DOHH2 (cell line): ENCODE data around the gene ATP8B4.

Source experiments
- EZH2phosphoT487 ChIP-seq: fragments of 200-600 bp; sonication (generic); IDR thresholded peaks from 2 replicates; pipeline ENCODE4 v1.6.1; 2017; ENCODE audit warnings: borderline replicate concordance, mild to moderate bottlenecking, antibody characterized with exemption, low read length, moderate library complexity, mixed read lengths
- TF ChIP-seq, protein P1 (sequence below): fragments of 200-600 bp; sonication (generic); IDR thresholded peaks from one replicate; pipeline ENCODE4 v1.5.1; 2014; ENCODE audit warnings: antibody characterized with exemption, mild to moderate bottlenecking, low read depth, low read length; ENCODE audit not compliant: poor library complexity, severe bottlenecking

DNA sequence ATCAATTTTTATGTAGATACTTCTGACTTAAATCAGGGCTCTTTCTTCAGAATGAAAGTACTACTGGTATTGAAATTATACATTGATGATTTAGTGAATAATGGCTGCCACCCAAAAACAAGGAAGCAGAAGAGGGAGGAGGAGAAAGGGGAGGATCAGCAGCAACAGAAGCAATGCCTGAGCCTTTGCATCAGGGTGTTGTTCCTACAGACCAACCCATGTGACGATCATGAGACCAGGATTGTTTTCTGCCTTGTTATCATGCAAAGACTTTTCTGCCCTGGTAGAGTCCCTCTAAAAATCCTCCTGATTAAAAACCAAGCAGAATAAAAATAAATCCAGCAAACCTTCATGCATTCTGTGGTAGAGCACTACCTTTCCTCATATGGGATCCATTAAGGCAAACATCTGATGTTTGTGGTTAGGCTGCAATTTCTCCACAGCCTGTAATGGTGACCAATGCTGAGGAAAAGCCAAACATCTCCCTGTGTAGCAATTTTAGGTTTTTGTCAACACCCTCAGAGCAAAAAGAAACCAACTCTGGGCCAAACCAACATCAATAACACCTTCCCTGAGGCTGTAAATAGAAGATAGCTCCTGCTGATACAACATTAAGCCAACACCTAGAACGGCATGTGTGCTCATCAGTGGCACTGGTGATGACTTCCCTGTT lies 191.7 kb downstream of the ATP8B4 start:
- TF ChIP-seq, protein P1, sequence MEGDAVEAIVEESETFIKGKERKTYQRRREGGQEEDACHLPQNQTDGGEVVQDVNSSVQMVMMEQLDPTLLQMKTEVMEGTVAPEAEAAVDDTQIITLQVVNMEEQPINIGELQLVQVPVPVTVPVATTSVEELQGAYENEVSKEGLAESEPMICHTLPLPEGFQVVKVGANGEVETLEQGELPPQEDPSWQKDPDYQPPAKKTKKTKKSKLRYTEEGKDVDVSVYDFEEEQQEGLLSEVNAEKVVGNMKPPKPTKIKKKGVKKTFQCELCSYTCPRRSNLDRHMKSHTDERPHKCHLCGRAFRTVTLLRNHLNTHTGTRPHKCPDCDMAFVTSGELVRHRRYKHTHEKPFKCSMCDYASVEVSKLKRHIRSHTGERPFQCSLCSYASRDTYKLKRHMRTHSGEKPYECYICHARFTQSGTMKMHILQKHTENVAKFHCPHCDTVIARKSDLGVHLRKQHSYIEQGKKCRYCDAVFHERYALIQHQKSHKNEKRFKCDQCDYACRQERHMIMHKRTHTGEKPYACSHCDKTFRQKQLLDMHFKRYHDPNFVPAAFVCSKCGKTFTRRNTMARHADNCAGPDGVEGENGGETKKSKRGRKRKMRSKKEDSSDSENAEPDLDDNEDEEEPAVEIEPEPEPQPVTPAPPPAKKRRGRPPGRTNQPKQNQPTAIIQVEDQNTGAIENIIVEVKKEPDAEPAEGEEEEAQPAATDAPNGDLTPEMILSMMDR, result no peak
- no peak for TF ChIP-seq EZH2phosphoT487
